HG03520 (cell line): ENCODE measurements around the gene KCNE4.

ENCODE experiments used
- ATAC-seq: cut with Tn5 transposase; IDR thresholded peaks from one replicate; pipeline ENCODE4 v1.9.1; 2021; ENCODE audit warnings: mild to moderate bottlenecking, moderate library complexity; ENCODE audit not compliant: unreplicated experiment

The KCNE4 gene

GRCh38 chr2:223040527-223040926, 11.5 kb upstream of the KCNE4 start:
- no peak for ATAC-seq

- ATAC-seq, result no peak
These were observed 10.4 kb upstream of the KCNE4 start for GRCh38 chr2:223041527-223042109.

GRCh38 chr2:223042284-223042683, 9.7 kb upstream of the KCNE4 start:
- no peak for ATAC-seq

- ATAC-seq, result no peak
These were observed 9.3 kb upstream of the KCNE4 start for GRCh38 chr2:223042704-223043118.

GRCh38 chr2:223043164-223043941, 8.6 kb upstream of the KCNE4 start:
- ATAC-seq, result no peak

GRCh38 chr2:223044092-223044836, 7.7 kb upstream of the KCNE4 start:
- no peak for ATAC-seq

GRCh38 chr2:223044916-223045700, 6.9 kb upstream of the KCNE4 start:
- no peak for ATAC-seq

GRCh38 chr2:223046470-223047040, 5.4 kb upstream of the KCNE4 start:
- ATAC-seq, result no peak

GRCh38 chr2:223047260-223047761, 4.7 kb upstream of the KCNE4 start:
- no peak for ATAC-seq

- no peak for ATAC-seq
These were observed 3.5 kb upstream of the KCNE4 start for GRCh38 chr2:223048519-223048918.

GRCh38 chr2:223049356-223049755, 2.6 kb upstream of the KCNE4 start:
- no peak for ATAC-seq

GRCh38 chr2:223050188-223050587, 1.8 kb upstream of the KCNE4 start:
- no peak for ATAC-seq

GRCh38 chr2:223050900-223051504, 988 bp upstream of the KCNE4 start:
- no peak for ATAC-seq

- ATAC-seq, result no peak
These were observed 826 bp downstream of the KCNE4 start for GRCh38 chr2:223052548-223053483.

GRCh38 chr2:223053484-223054192, 1.6 kb downstream of the KCNE4 start:
- no peak for ATAC-seq

- no peak for ATAC-seq
These were observed 2.3 kb downstream of the KCNE4 start for GRCh38 chr2:223054193-223054781.

GRCh38 chr2:223055140-223055539, 3.1 kb downstream of the KCNE4 start:
- no peak for ATAC-seq

- no peak for ATAC-seq
These were observed 3.8 kb downstream of the KCNE4 start for GRCh38 chr2:223055836-223056235.
